Globus pallidus (tissue), 1 donor: ENCODE results near the gene LCK.
A peak's percentile ranks its signal among the peaks of the same experiment; 100 is the strongest.
"Not testable (repeated sequence)": the region's sequence is repeated elsewhere in the genome, so short reads cannot be mapped to it uniquely, and the experiment has no call there.

Experiments
- DNase-seq: peaks from one replicate; pipeline ENCODE4 v3.0.0-alpha.2; 2015; ENCODE audit warnings: low spot score

Gene LCK

GRCh38 chr1:32273391-32274208 is 22.5 kb downstream of the LCK start:
- no peak for DNase-seq

GRCh38 chr1:32274646-32275340 is 23.7 kb downstream of the LCK start:
- DNase-seq = no peak

- no peak for DNase-seq
Observed at GRCh38 chr1:32275424-32275823, 24.4 kb downstream of the LCK start.

- no peak for DNase-seq
Observed at GRCh38 chr1:32276032-32276782, 25.1 kb downstream of the LCK start.

GRCh38 chr1:32284777-32285176 is 33.7 kb downstream of the LCK start:
- not testable (repeated sequence) for DNase-seq

- no peak for DNase-seq
Observed at GRCh38 chr1:32285658-32286057, 34.6 kb downstream of the LCK start.

GRCh38 chr1:32286763-32287162 is 35.7 kb downstream of the LCK start:
- no peak for DNase-seq

GRCh38 chr1:32289256-32289655 is 38.2 kb downstream of the LCK start:
- DNase-seq = no peak

- DNase-seq = peak; percentile 1
Observed at GRCh38 chr1:32291145-32291707, 40.2 kb downstream of the LCK start.

GRCh38 chr1:32291708-32292538 is 40.9 kb downstream of the LCK start, which contains the start of gene HDAC1:
Gene HDAC1 (plus strand): TSS chr1:32292083. CDS start chr1:32292170, 87 bp downstream.
- DNase-seq = peak; percentile 84

- not testable (repeated sequence) for DNase-seq
Observed at GRCh38 chr1:32298211-32298610, 47.1 kb downstream of the LCK start.

- no peak for DNase-seq
Observed at GRCh38 chr1:32299327-32299726, 48.3 kb downstream of the LCK start.

- no peak for DNase-seq
Observed at GRCh38 chr1:32303358-32303757, 52.3 kb downstream of the LCK start.

GRCh38 chr1:32303997-32304622 is 53.0 kb downstream of the LCK start:
- no peak for DNase-seq

GRCh38 chr1:32305310-32305709 is 54.2 kb downstream of the LCK start:
- DNase-seq = no peak

- DNase-seq = no peak
Observed at GRCh38 chr1:32307324-32307723, 56.3 kb downstream of the LCK start.

- no peak for DNase-seq
Observed at GRCh38 chr1:32309960-32310359, 58.9 kb downstream of the LCK start.

GRCh38 chr1:32311709-32312393 is 60.8 kb downstream of the LCK start:
- DNase-seq = no peak

- no peak for DNase-seq
Observed at GRCh38 chr1:32316903-32317277, 65.8 kb downstream of the LCK start.

GRCh38 chr1:32318127-32318869 is 67.2 kb downstream of the LCK start:
- no peak for DNase-seq
